SU-DHL-6 (cell line): ENCODE measurements around the gene GRM1.

Source experiments
- H2AFZ ChIP-seq: fragments of 200-600 bp; sonication (generic); 2 replicates; pipeline ENCODE4 v1.6.1; 2014; ENCODE audit warnings: low read depth, mild to moderate bottlenecking, moderate library complexity, mixed read lengths, antibody characterized with exemption, low read length; ENCODE audit not compliant: severe bottlenecking
- H3F3A ChIP-seq: fragments of 200-600 bp; shearing (Covaris generic); 2 replicates; pipeline ENCODE4 v1.6.0; 2016; ENCODE audit warnings: antibody characterized with exemption, mild to moderate bottlenecking; ENCODE audit not compliant: insufficient read depth
- H3K27ac ChIP-seq: fragments of 200-600 bp; sonication (generic); 2 replicates; pipeline ENCODE4 v1.5.1; 2016; ENCODE audit warnings: low read depth, mild to moderate bottlenecking, low read length, moderate library complexity, mixed read lengths
- H3K27me3 ChIP-seq: fragments of 200-600 bp; sonication (generic), shearing (Covaris generic); 2 replicates; pipeline ENCODE4 v1.6.0; 2014; ENCODE audit warnings: mild to moderate bottlenecking, low read length
- H3K36me3 ChIP-seq: fragments of 200-600 bp; sonication (generic); 2 replicates; pipeline ENCODE4 v1.6.1; 2014; ENCODE audit warnings: mild to moderate bottlenecking, low read length, mixed read lengths
- H3K4me2 ChIP-seq: fragments of 300-600, 200-600 bp; shearing (Covaris generic), sonication (generic); 2 replicates; pipeline ENCODE4 v1.6.0; 2014; ENCODE audit warnings: low read length, low read depth, mild to moderate bottlenecking; ENCODE audit not compliant: poor library complexity, severe bottlenecking
- H3K4me3 ChIP-seq: fragments of 200-600 bp; sonication (generic); 2 replicates; pipeline ENCODE4 v1.5.1; 2014; ENCODE audit warnings: antibody characterized with exemption, low read length, mild to moderate bottlenecking, mixed read lengths; ENCODE audit not compliant: insufficient read depth, poor library complexity, severe bottlenecking
- H3K79me2 ChIP-seq: fragments of 200-600 bp; sonication (generic); 2 replicates; pipeline ENCODE4 v1.6.1; 2014; ENCODE audit warnings: mild to moderate bottlenecking, low read length, moderate library complexity; ENCODE audit not compliant: insufficient read depth
- H3K9ac ChIP-seq: fragments of 200-600 bp; sonication (generic); 2 replicates; pipeline ENCODE4 v1.7.0; 2014; ENCODE audit warnings: mild to moderate bottlenecking, low read length
- H3K9me2 ChIP-seq: fragments of 200-600 bp; sonication (generic); replicated peaks from 2 replicates; pipeline ENCODE4 v1.6.1; 2014; ENCODE audit warnings: low read length; ENCODE audit not compliant: insufficient read depth
- H3K9me3 ChIP-seq: fragments of 200-600 bp; sonication (generic); 2 replicates; pipeline ENCODE4 v1.6.1; 2014; ENCODE audit warnings: low read length, mixed read lengths; ENCODE audit not compliant: insufficient read depth
- H4K20me1 ChIP-seq: fragments of 200-600 bp; sonication (generic); 2 replicates; pipeline ENCODE4 v1.6.1; 2014; ENCODE audit warnings: low read depth, mild to moderate bottlenecking, antibody characterized with exemption, low read length, moderate library complexity, mixed read lengths
- CTCF ChIP-seq: fragments of 200-600 bp; sonication (generic); IDR thresholded peaks from one replicate; pipeline ENCODE4 v1.5.1; 2017; ENCODE audit warnings: antibody characterized with exemption, mild to moderate bottlenecking, low read length, moderate library complexity; ENCODE audit not compliant: insufficient read depth, poor library complexity, severe bottlenecking
- EZH2phosphoT487 ChIP-seq: fragments of 200-600 bp; sonication (generic), shearing (Covaris generic); conservative IDR thresholded peaks from 2 replicates; pipeline ENCODE4 v1.6.1; 2018; ENCODE audit warnings: mild to moderate bottlenecking, antibody characterized with exemption, low read length, moderate library complexity, mixed read lengths

GRM1 gene

DNA sequence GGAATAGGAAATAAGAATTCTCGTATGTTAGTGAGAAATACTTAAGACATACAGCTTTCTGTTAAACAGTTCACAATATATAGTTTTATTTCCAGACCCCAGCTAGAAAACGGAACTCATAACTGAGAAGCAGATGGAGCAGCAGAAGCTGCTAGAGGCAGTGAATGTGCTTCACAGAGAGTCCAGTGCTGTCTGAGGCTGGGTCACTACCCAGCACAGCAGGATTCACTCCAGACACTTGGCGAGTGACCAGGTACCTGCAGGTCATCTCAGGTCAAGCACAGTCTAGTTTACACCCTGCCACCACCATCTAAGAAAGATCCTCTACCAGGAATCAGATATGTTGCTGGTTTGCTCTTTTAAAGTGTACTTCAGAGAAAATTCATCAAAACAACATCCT lies 271.7 kb downstream of the GRM1 start:
- no peaks in the 10 kb centered on the region for H4K20me1 ChIP-seq

DNA sequence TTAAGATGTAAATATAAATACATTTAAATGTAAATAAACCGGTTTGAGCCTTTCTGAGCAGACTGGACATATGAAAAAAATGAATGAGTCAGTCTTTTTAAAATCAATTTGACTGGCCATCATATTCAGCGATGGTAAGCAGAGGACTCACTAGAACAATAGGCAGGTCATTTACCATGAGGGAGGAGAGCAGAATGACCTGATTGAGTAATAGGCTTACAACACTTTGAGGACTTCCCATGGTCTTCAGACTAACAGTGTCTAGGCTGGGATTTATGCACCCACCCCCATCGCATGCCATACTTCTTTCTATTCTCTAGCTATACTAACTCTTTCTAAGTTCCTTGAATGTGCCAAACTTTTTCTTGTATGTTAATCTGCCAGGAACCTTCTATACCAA lies 272.9 kb downstream of the GRM1 start:
- H3K36me3 ChIP-seq = no peaks in the 10 kb centered on the region
- H3K4me3 ChIP-seq = no peak overlapping the region
- H3K27ac ChIP-seq = no peak overlapping the region
- H3K4me2 ChIP-seq = no peak overlapping the region
- H2AFZ ChIP-seq = no peak overlapping the region
- H3F3A ChIP-seq = no peaks in the 10 kb centered on the region
- H3K9ac ChIP-seq = no peak overlapping the region
- H3K79me2 ChIP-seq = no peaks in the 10 kb centered on the region
- H3K9me2 ChIP-seq = no peaks in the 10 kb centered on the region
- no peaks in the 10 kb centered on the region for H3K27me3 ChIP-seq
- no peak for TF ChIP-seq EZH2phosphoT487
- no peaks in the 10 kb centered on the region for H3K9me3 ChIP-seq
- no peaks in the 10 kb centered on the region for H4K20me1 ChIP-seq

More for the DNA sequence above, 271.7 kb downstream of the GRM1 start:
- Histone ChIP-seq H3K79me2 (no peaks in the 10 kb centered on the region), H3K9me3 (no peaks in the 10 kb centered on the region), H3K27ac (no peak overlapping the region), H2AFZ (no peak overlapping the region), H3K36me3 (no peaks in the 10 kb centered on the region), H3K4me3 (no peak overlapping the region), H3K27me3 (no peaks in the 10 kb centered on the region), H3K9me2 (no peaks in the 10 kb centered on the region), H3K9ac (no peak overlapping the region), H3K4me2 (no peak overlapping the region), H3F3A (no peaks in the 10 kb centered on the region)
- TF ChIP-seq CTCF (no peak), EZH2phosphoT487 (no peak)

DNA sequence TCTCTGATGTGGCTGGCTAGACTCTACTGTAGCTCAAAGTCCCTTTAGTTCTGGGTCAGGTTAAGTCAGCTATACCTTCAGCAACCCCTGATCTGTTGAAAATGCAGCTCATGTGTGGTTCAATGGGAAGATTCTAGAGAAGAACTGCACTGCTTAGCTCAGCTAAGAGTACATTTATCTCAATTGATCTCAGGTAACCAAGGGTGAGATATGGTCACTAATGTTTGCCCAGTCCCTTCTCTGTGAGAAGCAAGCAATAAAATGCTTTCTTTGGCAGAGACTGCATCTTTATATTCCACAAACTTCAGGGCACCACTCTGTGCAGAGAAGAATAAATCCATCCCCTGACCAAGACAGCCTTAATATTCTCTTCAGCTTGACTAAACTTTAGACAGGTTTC lies 274.1 kb downstream of the GRM1 start:
- no peaks in the 10 kb centered on the region for H3K9me3 ChIP-seq
- H3K27ac ChIP-seq = no peak overlapping the region
- H4K20me1 ChIP-seq = no peaks in the 10 kb centered on the region
- H2AFZ ChIP-seq = no peak overlapping the region
- H3K9me2 ChIP-seq = no peaks in the 10 kb centered on the region
- H3K4me2 ChIP-seq = no peak overlapping the region
- no peaks in the 10 kb centered on the region for H3F3A ChIP-seq
- H3K4me3 ChIP-seq = no peak overlapping the region
- H3K9ac ChIP-seq = no peak overlapping the region
- H3K79me2 ChIP-seq = no peaks in the 10 kb centered on the region
- no peak for TF ChIP-seq CTCF
- TF ChIP-seq EZH2phosphoT487 = no peak
- H3K27me3 ChIP-seq = no peaks in the 10 kb centered on the region
- H3K36me3 ChIP-seq = no peaks in the 10 kb centered on the region

DNA sequence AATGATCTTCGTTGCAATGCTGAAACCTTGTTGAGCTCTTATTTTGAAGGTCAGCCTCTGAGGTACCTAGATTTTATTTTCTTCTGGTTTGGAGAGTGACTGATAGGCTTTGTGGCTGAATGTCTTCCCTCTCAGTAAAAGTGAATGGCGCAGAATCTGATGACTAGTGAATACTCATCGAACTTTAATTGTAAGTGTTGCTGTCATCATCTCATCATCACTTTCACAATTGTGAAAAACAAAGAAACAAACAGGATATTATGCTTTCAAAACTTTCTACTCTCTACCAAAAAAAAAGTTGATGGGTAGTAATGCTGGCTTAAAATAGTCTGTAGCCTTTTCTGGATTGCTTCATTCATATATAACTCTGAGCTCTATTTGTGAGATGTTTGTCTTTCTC lies 275.3 kb downstream of the GRM1 start:
- no peaks in the 10 kb centered on the region for H4K20me1 ChIP-seq
- no peak overlapping the region for H3K27ac ChIP-seq
- no peak overlapping the region for H3K9ac ChIP-seq
- H3K9me2 ChIP-seq = no peaks in the 10 kb centered on the region
- H2AFZ ChIP-seq = no peak overlapping the region
- no peak for TF ChIP-seq EZH2phosphoT487
- TF ChIP-seq CTCF = no peak
- H3K27me3 ChIP-seq = no peaks in the 10 kb centered on the region
- no peak overlapping the region for H3K4me2 ChIP-seq
- no peaks in the 10 kb centered on the region for H3K36me3 ChIP-seq
- no peaks in the 10 kb centered on the region for H3K9me3 ChIP-seq
- H3F3A ChIP-seq = no peaks in the 10 kb centered on the region
- H3K79me2 ChIP-seq = no peaks in the 10 kb centered on the region
- no peak overlapping the region for H3K4me3 ChIP-seq
